ENCODE results near the gene ASXL3. TPM values are rescaled to one million over a fixed set of nuclear protein-coding genes. Genes with fewer than 3 reads are reported as not detected.

ASXL3 gene
- total and polyA plus RNA-seq, 9 of the 15 experiments (the other 6 are each of a cell fraction or from before 2014, with no cell fraction given) = not detected

DNA sequence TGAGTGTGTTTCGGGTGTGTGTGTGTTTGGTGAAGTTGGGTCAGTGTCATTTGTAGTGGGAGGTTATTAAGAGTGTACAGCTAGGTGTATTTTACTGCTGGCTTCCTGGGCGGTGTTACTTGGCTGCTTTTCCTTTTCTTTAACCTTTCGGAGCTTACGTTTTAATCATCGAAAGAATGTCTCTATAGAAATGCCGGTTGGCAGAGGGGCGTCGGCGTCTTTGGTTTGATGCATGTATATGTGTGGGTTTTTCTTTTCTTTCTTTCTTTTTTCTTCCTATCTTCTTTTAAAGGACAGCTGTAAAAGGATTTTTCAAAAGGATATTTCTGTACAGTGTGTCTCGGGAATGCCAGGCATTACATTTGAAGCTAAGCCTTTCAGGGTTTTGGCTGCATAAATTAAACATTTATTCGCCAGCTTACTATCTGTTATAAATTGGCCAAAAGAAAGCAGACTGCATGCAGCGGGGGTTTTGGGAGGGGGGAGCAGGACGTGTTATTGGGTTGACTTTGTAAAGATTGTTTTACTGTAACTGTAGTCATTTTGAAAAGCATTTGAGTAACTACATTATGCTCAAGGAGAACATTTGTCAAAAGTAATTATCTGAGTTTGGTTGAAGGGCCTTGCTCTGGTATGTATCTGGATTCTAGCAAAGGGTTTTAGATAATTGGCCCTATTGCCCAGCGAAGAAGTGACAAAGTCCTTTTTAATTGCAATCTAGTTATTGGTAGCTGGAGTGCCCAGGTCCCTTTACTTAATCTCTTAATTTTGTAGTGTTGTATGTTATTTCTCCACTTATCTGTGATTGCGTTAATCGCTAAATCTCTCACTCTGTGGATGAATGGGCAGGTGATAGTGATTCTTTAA is 1.6 kb downstream of the ASXL3 start:
- H3K9ac ChIP-seq (ENCODE audit: insufficient read depth in 1 of 2, low read depth in 2 of 2, low read length in 2 of 2) = no peak overlapping the region
- H3K9me3 ChIP-seq (replicated peaks; ENCODE audit: control insufficient read depth, insufficient read depth, low read depth, low read length) = no peaks in the 10 kb centered on the region; the same call in 1 of the 2 replicates
- H3K79me2 ChIP-seq (ENCODE audit: control insufficient read depth, insufficient read depth, low read length) = no peaks in the 10 kb centered on the region
- FAIRE-seq (no peak), ATAC-seq (no peak), DNase-seq (ENCODE audit: extremely low read depth in 1 of 4, low spot score in 3 of 4) (no peak)
- BruUV-seq (replicated peaks) = no TSS peak
- in situ Hi-C loops (cut with MboI) (no loop called here), intact Hi-C loops (cut with micrococcal nuclease) (no loop called here)
- ChIA-PET POLR2A (no interaction called here), CTCF (ENCODE audit: low intra/inter-chr PET ratio) (no interaction called here)
- H3K27ac ChIP-seq (ENCODE audit: extremely low read depth, low read depth, low read length) = no peak overlapping the region
- 4% methylated on average over 16 of the region's 16 CpGs for WGBS (ENCODE audit: insufficient coverage, low coverage, missing lambda C conversion rate)
- TF ChIP-seq, protein P1, sequence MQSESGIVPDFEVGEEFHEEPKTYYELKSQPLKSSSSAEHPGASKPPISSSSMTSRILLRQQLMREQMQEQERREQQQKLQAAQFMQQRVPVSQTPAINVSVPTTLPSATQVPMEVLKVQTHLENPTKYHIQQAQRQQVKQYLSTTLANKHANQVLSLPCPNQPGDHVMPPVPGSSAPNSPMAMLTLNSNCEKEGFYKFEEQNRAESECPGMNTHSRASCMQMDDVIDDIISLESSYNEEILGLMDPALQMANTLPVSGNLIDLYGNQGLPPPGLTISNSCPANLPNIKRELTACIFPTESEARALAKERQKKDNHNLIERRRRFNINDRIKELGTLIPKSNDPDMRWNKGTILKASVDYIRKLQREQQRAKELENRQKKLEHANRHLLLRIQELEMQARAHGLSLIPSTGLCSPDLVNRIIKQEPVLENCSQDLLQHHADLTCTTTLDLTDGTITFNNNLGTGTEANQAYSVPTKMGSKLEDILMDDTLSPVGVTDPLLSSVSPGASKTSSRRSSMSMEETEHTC (IDR thresholded peaks at IDR 0.05) = no peak
- TF ChIP-seq ZNF79 (CRISPR knock-in tag; IDR thresholded peaks at IDR 0.05; ENCODE audit: low read depth) (no peak), OTX1 (CRISPR knock-in tag; IDR thresholded peaks at IDR 0.05) (no peak), NCOR1 (IDR thresholded peaks at IDR 0.05) (no peak), HMG20A (CRISPR knock-in tag; conservative IDR thresholded peaks at IDR 0.05) (no peak), ZNF695 (CRISPR knock-in tag; IDR thresholded peaks at IDR 0.05) (no peak)
- H3K4me1 ChIP-seq (replicated peaks in 1 of 2; ENCODE audit: control insufficient read depth in 2 of 2, insufficient read depth in 2 of 2, low read length in 2 of 2) = peaks cover 0 to 4% of the 10 kb centered on the region in 2 experiments; a peak in 1 of 5 replicates
- no peak overlapping the region for H3K4me3 ChIP-seq
- no peak overlapping the region for H3K4me2 ChIP-seq (ENCODE audit: insufficient read depth, low read length)
- H4K20me1 ChIP-seq (replicated peaks; ENCODE audit: control insufficient read depth, insufficient read depth, low read length) = no peaks in the 10 kb centered on the region
- no peaks in the 10 kb centered on the region for H3K9me1 ChIP-seq (ENCODE audit: control insufficient read depth, insufficient read depth, low read length)
- no peaks in the 10 kb centered on the region for H3K27me3 ChIP-seq (ENCODE audit: control insufficient read depth in 2 of 2, insufficient read depth in 2 of 2, low read length in 2 of 2)
- H2AFZ ChIP-seq (ENCODE audit: low read depth, low read length) = no peak overlapping the region
- H3K36me3 ChIP-seq (ENCODE audit: control insufficient read depth, insufficient read depth, low read length) = no peaks in the 10 kb centered on the region

Measured in K562 (cell line).